H1 (cell line): ENCODE data around the gene MIX23. TPM values are rescaled to one million over a fixed set of nuclear protein-coding genes. Genes with fewer than 3 reads are reported as not detected.

Experiments
- BCL11A ChIP-seq, 2 experiments: IDR thresholded peaks; one replicate each; pipeline ENCODE4 v1.6.1; 2011; ENCODE audit warnings: low read depth in 2 of 2, low read length in 2 of 2, mild to moderate bottlenecking in 2 of 2
- BRCA1 ChIP-seq: IDR thresholded peaks from 2 replicates; pipeline ENCODE4 v1.6.1; 2012; ENCODE audit warnings: low read depth, low read length, improper control_type of control experiment
- CBX5 ChIP-seq: fragments of 300-800, 300-1000 bp; sonication (generic); IDR thresholded peaks from 2 replicates; pipeline ENCODE4 v1.7.1; 2016; ENCODE audit warnings: antibody characterized with exemption, low read length, low read depth
- CTBP2 ChIP-seq: IDR thresholded peaks from 2 replicates; pipeline ENCODE4 v1.7.0; 2011; ENCODE audit warnings: borderline replicate concordance, mild to moderate bottlenecking, moderate library complexity, mixed read lengths, low read length; ENCODE audit not compliant: insufficient read depth, insufficient read length
- EGR1 ChIP-seq: IDR thresholded peaks from 2 replicates; pipeline ENCODE4 v1.6.1; 2011; ENCODE audit warnings: low read depth, low read length, borderline replicate concordance
- FOSL1 ChIP-seq: IDR thresholded peaks from 2 replicates; pipeline ENCODE4 v1.6.1; 2011; ENCODE audit warnings: mild to moderate bottlenecking, low read depth, low read length, moderate library complexity; ENCODE audit not compliant: insufficient read depth
- GABPA ChIP-seq: IDR thresholded peaks from 2 replicates; pipeline ENCODE4 v1.6.1; 2011; ENCODE audit warnings: mild to moderate bottlenecking, low read length, moderate library complexity, borderline replicate concordance; ENCODE audit not compliant: insufficient read depth
- GTF2F1 ChIP-seq: IDR thresholded peaks from 2 replicates; pipeline ENCODE4 v1.6.1; 2012; ENCODE audit warnings: low read depth, low read length, improper control_type of control experiment, borderline replicate concordance
- HDAC6 ChIP-seq: IDR thresholded peaks from one replicate; pipeline ENCODE4 v1.7.1; 2012; ENCODE audit warnings: low read depth, mild to moderate bottlenecking, inconsistent platforms, low read length, moderate library complexity
- JUN ChIP-seq: IDR thresholded peaks from 2 replicates; pipeline ENCODE4 v1.6.1; 2011; ENCODE audit warnings: low read depth, mild to moderate bottlenecking, improper control_type of control experiment, low read length
- KDM4A ChIP-seq: IDR thresholded peaks from one replicate; pipeline ENCODE4 v1.7.1; 2012; ENCODE audit warnings: low read depth, mild to moderate bottlenecking, moderate library complexity, low read length, inconsistent platforms; ENCODE audit not compliant: severe bottlenecking
- KDM5A ChIP-seq: fragments of 200-600 bp; IDR thresholded peaks from 2 replicates; pipeline ENCODE4 v1.7.1; 2012; ENCODE audit warnings: mild to moderate bottlenecking, low read length, inconsistent platforms, mixed read lengths
- NANOG ChIP-seq: IDR thresholded peaks from 2 replicates; pipeline ENCODE4 v1.6.1; 2011; ENCODE audit warnings: low read length, low read depth, mild to moderate bottlenecking, inconsistent platforms; ENCODE audit not compliant: insufficient read depth, poor library complexity, severe bottlenecking
- POLR2A ChIP-seq, 2 experiments: IDR thresholded peaks; 1 replicate in 1 of 2; 2 replicates in 1 of 2; pipeline ENCODE4 v1.6.1; 2011; ENCODE audit warnings: low read depth in 2 of 2, low read length in 2 of 2, mild to moderate bottlenecking in 2 of 2; ENCODE audit errors: control extremely low read depth in 1 of 2
- RAD21 ChIP-seq, 2 experiments: IDR thresholded peaks in 1 of 2; conservative IDR thresholded peaks in 1 of 2; 2 replicates each; pipeline ENCODE4 v1.6.1; 2011; ENCODE audit warnings: low read depth in 2 of 2, low read length in 2 of 2, improper control_type of control experiment in 1 of 2, inconsistent platforms in 1 of 2, mild to moderate bottlenecking in 1 of 2, moderate library complexity in 1 of 2
- RFX5 ChIP-seq: IDR thresholded peaks from 2 replicates; pipeline ENCODE4 v1.6.1; 2011; ENCODE audit warnings: low read depth, low read length, improper control_type of control experiment, borderline replicate concordance
- SIRT6 ChIP-seq: IDR thresholded peaks from one replicate; pipeline ENCODE4 v1.7.1; 2012; ENCODE audit warnings: low read length, inconsistent platforms
- SP4 ChIP-seq: IDR thresholded peaks from 2 replicates; pipeline ENCODE4 v1.6.1; 2012; ENCODE audit warnings: low read length, inconsistent platforms
- SRF ChIP-seq: IDR thresholded peaks from 2 replicates; pipeline ENCODE4 v1.6.1; 2011; ENCODE audit warnings: mild to moderate bottlenecking, low read depth, low read length, moderate library complexity
- TBP ChIP-seq: IDR thresholded peaks from 2 replicates; pipeline ENCODE4 v1.6.1; 2011; ENCODE audit warnings: low read depth, low read length, improper control_type of control experiment
- TEAD4 ChIP-seq: IDR thresholded peaks from 2 replicates; pipeline ENCODE4 v1.6.1; 2012; ENCODE audit warnings: low read depth, low read length, inconsistent platforms, mixed read lengths
- polyA plus RNA-seq, 7 experiments: library from polyadenylated mRNA; depleted of rRNA in 3 of 7; stranded (reverse) in 5 of 7; unstranded in 2 of 7; fragments of >200 nt in 5 of 7; fragments of 200-250 nt in 2 of 7; gene quantifications; 1 replicate in 5 of 7; 2 replicates in 1 of 7; 4 replicates in 1 of 7; pipeline versions ENCODE4 v1.2.1 to v1.2.3, GENCODE V29; 2011 to 2013; ENCODE audit warnings: missing spikeins in 2 of 7, mixed read lengths in 2 of 7
- total RNA-seq: library from RNA; stranded (reverse); fragmentation: NEBNext Ultra II Directional; extraction: Animal tissue kit (Norgen Biotek cat#: 25700); gene quantifications from 2 replicates; pipeline ENCODE4 v1.2.1, GENCODE V29; 2021
- TF ChIP-seq, protein P1 (sequence below): IDR thresholded peaks from 2 replicates; pipeline ENCODE4 v1.6.1; 2012; ENCODE audit warnings: inconsistent platforms
- TF ChIP-seq, protein P2 (sequence below): IDR thresholded peaks from 2 replicates; pipeline ENCODE4 v1.6.1; 2012; ENCODE audit warnings: low read length, inconsistent platforms

Gene MIX23
- total and polyA plus RNA-seq, 2 of the 8 experiments (the other 6 are each of a cell fraction or from before 2014, with no cell fraction given) = 22.1 to 69.6 TPM

DNA sequence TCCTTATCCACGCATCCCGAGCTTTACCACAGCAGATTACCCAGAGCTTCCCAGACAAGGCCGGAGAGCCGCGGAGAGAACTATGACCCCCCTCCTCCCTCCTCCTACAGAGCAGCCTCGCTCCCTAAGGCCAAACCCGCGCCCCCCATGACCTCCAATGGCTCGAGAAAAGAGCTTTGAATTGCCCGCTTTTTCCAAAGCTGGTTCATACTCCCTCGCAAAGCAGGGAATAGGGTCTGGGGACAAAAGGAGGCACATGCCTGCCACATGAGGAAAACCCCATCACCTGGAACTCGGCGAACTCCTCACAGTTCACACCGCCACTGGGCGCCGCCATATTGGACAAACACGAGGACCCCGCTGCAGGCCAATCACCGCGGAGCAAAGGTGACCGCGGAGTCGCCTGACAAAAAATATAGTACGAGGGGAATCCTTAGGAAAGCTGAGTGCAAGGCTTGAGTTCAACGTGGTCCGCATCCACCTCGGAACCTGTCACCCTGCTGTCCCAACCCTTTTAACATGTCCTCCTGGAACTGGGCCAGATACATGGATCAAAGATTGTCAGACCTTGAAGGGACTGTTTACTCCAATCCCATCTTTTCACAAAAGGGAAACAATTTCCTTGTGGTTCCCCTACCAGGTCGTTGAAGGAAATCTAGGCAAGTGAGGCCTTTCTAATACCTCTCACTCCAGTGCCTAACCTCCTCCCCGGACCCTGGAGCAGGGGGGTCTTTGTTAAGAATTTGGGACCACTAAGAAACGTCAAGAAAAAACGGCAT is at the start of gene MIX23 (continued):
- peak; percentile 99 for TF ChIP-seq KDM5A
- TF ChIP-seq GTF2F1 = peak; percentile 72; the same call in 1 of the 2 replicates
- peak; percentile 92 to 96 for TF ChIP-seq POLR2A (IDR thresholded peaks at IDR 0.05; ENCODE audit: control extremely low read depth in 1 of 2, low read depth in 2 of 2, low read length in 2 of 2)
- TF ChIP-seq BRCA1 = no peak
- no peak for TF ChIP-seq NANOG
- no peak for TF ChIP-seq SRF
- no peak for TF ChIP-seq FOSL1
- TF ChIP-seq SP4 = peak; percentile 52; the same call in 1 of the 2 replicates
- no peak for TF ChIP-seq EGR1
- TF ChIP-seq TEAD4 = no peak
- no peak for TF ChIP-seq HDAC6
- peak; percentile 92 for TF ChIP-seq TBP
- no peak for TF ChIP-seq CTBP2
- no peak for TF ChIP-seq BCL11A (IDR thresholded peaks at IDR 0.05; ENCODE audit: low read depth in 2 of 2, low read length in 2 of 2)
- TF ChIP-seq CBX5 = no peak
- TF ChIP-seq KDM4A = peak; percentile 63
- TF ChIP-seq JUN = no peak
- no peak for TF ChIP-seq RAD21 (IDR thresholded peaks at IDR 0.05 in 1 of 2, conservative IDR thresholded peaks at IDR 0.05 in 1 of 2; ENCODE audit: low read depth in 2 of 2, low read length in 2 of 2)
- TF ChIP-seq, protein P1, sequence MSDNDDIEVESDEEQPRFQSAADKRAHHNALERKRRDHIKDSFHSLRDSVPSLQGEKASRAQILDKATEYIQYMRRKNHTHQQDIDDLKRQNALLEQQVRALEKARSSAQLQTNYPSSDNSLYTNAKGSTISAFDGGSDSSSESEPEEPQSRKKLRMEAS = peak; percentile 88
- no peak for TF ChIP-seq SIRT6
- TF ChIP-seq, protein P2, sequence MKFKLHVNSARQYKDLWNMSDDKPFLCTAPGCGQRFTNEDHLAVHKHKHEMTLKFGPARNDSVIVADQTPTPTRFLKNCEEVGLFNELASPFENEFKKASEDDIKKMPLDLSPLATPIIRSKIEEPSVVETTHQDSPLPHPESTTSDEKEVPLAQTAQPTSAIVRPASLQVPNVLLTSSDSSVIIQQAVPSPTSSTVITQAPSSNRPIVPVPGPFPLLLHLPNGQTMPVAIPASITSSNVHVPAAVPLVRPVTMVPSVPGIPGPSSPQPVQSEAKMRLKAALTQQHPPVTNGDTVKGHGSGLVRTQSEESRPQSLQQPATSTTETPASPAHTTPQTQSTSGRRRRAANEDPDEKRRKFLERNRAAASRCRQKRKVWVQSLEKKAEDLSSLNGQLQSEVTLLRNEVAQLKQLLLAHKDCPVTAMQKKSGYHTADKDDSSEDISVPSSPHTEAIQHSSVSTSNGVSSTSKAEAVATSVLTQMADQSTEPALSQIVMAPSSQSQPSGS = no peak
- 0 out of 2 replicates have a peak, but pooled peaks have one; percentile 9 for TF ChIP-seq GABPA
- TF ChIP-seq RFX5 = 0 out of 2 replicates have a peak, but pooled peaks have one; percentile 15
